Breast epithelium (tissue), 4 donors: ENCODE measurements around the gene GID4. TPM values are rescaled to one million over a fixed set of nuclear protein-coding genes. Genes with fewer than 3 reads are reported as not detected.

Experiments used
- DNase-seq, 2 donors: peaks; one replicate each; pipeline ENCODE4 v3.0.0-alpha.2; 2019; ENCODE audit warnings: low spot score in 2 of 2
- H3K27ac ChIP-seq, 2 donors: fragments of 200-600 bp; sonication (generic) in 1 of 2; one replicate each; pipeline ENCODE4 v1.5.1; 2016 to 2019; ENCODE audit warnings: mild to moderate bottlenecking in 1 of 2
- H3K27me3 ChIP-seq, 2 donors: fragments of 200-600 bp; sonication (generic) in 1 of 2; one replicate each; pipeline versions ENCODE4 v1.5.1 to v1.6.0; 2017 to 2019; ENCODE audit warnings: control low read depth in 1 of 2, mild to moderate bottlenecking in 1 of 2
- H3K36me3 ChIP-seq: fragments of 200-600 bp; one replicate; pipeline ENCODE4 v1.5.1; 2019
- H3K4me1 ChIP-seq, 2 donors: fragments of 200-600 bp; sonication (generic); one replicate each; pipeline ENCODE4 v1.5.1; 2016 to 2019; ENCODE audit warnings: control low read depth in 1 of 2
- H3K4me3 ChIP-seq, 3 donors: fragments of 200-600 bp; sonication (generic); 1 replicate in 2 of 3; 2 replicates in 1 of 3; pipeline ENCODE4 v1.5.1; 2016 to 2019; ENCODE audit warnings: mild to moderate bottlenecking in 3 of 3, moderate library complexity in 2 of 3
- H3K9me3 ChIP-seq, 2 donors: fragments of 200-600 bp; sonication (generic) in 1 of 2; one replicate each; pipeline ENCODE4 v1.5.1; 2016 to 2019; ENCODE audit warnings: control low read depth in 1 of 2
- CTCF ChIP-seq, 3 donors: fragments of 450-650 bp; IDR thresholded peaks; one replicate each; pipeline ENCODE4 v1.5.1; 2016 to 2017; ENCODE audit warnings: antibody characterized with exemption in 3 of 3, mild to moderate bottlenecking in 3 of 3, moderate library complexity in 3 of 3
- POLR2A ChIP-seq: fragments of 450-650 bp; IDR thresholded peaks from one replicate; pipeline ENCODE4 v1.6.1; 2016; ENCODE audit warnings: antibody characterized with exemption, mild to moderate bottlenecking, moderate library complexity
- POLR2AphosphoS5 ChIP-seq, 3 donors: sonication (generic); formaldehyde crosslinking; IDR thresholded peaks; one replicate each; pipeline ENCODE4 v1.6.1; 2017; ENCODE audit warnings: antibody characterized with exemption in 3 of 3
- intact Hi-C: fragments of 100-400 bp; cut with DNase I; formaldehyde crosslinking; loops from one replicate; pipeline ENCODE4 v1.15.1; 2023; ENCODE audit warnings: low total_unique reads
- total RNA-seq, 3 donors: library from RNA; depleted of rRNA; stranded (reverse); fragments of >200 nt; gene quantifications; one replicate each; pipeline ENCODE4 v1.1.0, GENCODE V29; 2016

The GID4 gene
- total RNA-seq, 3 donors from 2014 or later, result 11.1 to 23.8 (median 12.1) TPM

- Histone ChIP-seq H3K36me3 (no peaks in the 10 kb centered on the region), H3K4me3 (no peak overlapping the region), H3K27me3 (no peaks in the 10 kb centered on the region), H3K9me3 (no peaks in the 10 kb centered on the region), H3K4me1 (no peaks in the 10 kb centered on the region), H3K27ac (no peak overlapping the region)
- TF ChIP-seq POLR2A, result no peak
- intact Hi-C loops, result no loop called here
- DNase-seq, result no peak
These were observed 37.0 kb upstream of the GID4 start for GRCh38 chr17:18002171-18002570.

- DNase-seq, result no peak
These were observed 34.9 kb upstream of the GID4 start for GRCh38 chr17:18004345-18004744.

GRCh38 chr17:18004884-18005305, 34.3 kb upstream of the GID4 start:
- TF ChIP-seq POLR2A, result no peak
- TF ChIP-seq POLR2AphosphoS5 (IDR thresholded peaks at IDR 0.05), result no peak
- no peak for TF ChIP-seq CTCF (IDR thresholded peaks at IDR 0.05)
- Histone ChIP-seq H3K9me3 (no peaks in the 10 kb centered on the region), H3K36me3 (no peaks in the 10 kb centered on the region), H3K4me1 (no peaks in the 10 kb centered on the region), H3K27me3 (no peaks in the 10 kb centered on the region), H3K27ac (no peak overlapping the region), H3K4me3 (no peak overlapping the region)
- DNase-seq, result no peak
- intact Hi-C loops, result no loop called here

More at GRCh38 chr17:18004345-18004744, 34.9 kb upstream of the GID4 start:
- Histone ChIP-seq H3K4me1 (no peaks in the 10 kb centered on the region), H3K27ac (no peak overlapping the region), H3K27me3 (no peaks in the 10 kb centered on the region), H3K36me3 (no peaks in the 10 kb centered on the region), H3K4me3 (no peak overlapping the region), H3K9me3 (no peaks in the 10 kb centered on the region)
- TF ChIP-seq CTCF (IDR thresholded peaks at IDR 0.05), result no peak
- no peak for TF ChIP-seq POLR2AphosphoS5 (IDR thresholded peaks at IDR 0.05)
- no peak for TF ChIP-seq POLR2A
- intact Hi-C loops, result no loop called here

- H3K36me3 ChIP-seq, result no peaks in the 10 kb centered on the region
- no peak for DNase-seq
- H3K27me3 ChIP-seq, result no peaks in the 10 kb centered on the region
- TF ChIP-seq CTCF (IDR thresholded peaks at IDR 0.05) (no peak), POLR2A (no peak), POLR2AphosphoS5 (IDR thresholded peaks at IDR 0.05) (no peak)
- intact Hi-C loops, result no loop called here
- no peaks in the 10 kb centered on the region for H3K9me3 ChIP-seq
- H3K4me1 ChIP-seq, result no peaks in the 10 kb centered on the region
- no peak overlapping the region for H3K27ac ChIP-seq
- H3K4me3 ChIP-seq, result no peak overlapping the region
These were observed 33.7 kb upstream of the GID4 start for GRCh38 chr17:18005496-18005895.

- Histone ChIP-seq H3K4me3 (no peak overlapping the region), H3K4me1 (no peaks in the 10 kb centered on the region), H3K27ac (no peak overlapping the region), H3K27me3 (no peaks in the 10 kb centered on the region), H3K36me3 (no peaks in the 10 kb centered on the region), H3K9me3 (no peaks in the 10 kb centered on the region)
- no peak for DNase-seq
- TF ChIP-seq CTCF (IDR thresholded peaks at IDR 0.05), result no peak
- no peak for TF ChIP-seq POLR2A
- intact Hi-C loops, result no loop called here
These were observed 32.5 kb upstream of the GID4 start for GRCh38 chr17:18006495-18007239.
